NCI-H345 treated with DMSO at 0.1 percent for 48 hours (cell line): Measurements from ENCODE around the gene MDH1B.
"Not testable (repeated sequence)": the region's sequence is repeated elsewhere in the genome, so short reads cannot be mapped to it uniquely, and the experiment has no call there.

Source experiments
- DNase-seq: peaks from one replicate; lab custom pipeline; 2025; ENCODE audit not compliant: unreplicated experiment; lab: John Stamatoyannopoulos, UW

MDH1B gene

GRCh38 chr2:206765242-206766056, at the start of gene MDH1B, which contains the start of gene FASTKD2:
MDH1B (minus strand) TSS chr2:206765328; CDS start chr2:206765271, 57 bp downstream.
FASTKD2 (plus strand) TSS chr2:206765606; CDS start chr2:206766694, 1,088 bp downstream.
- peak; percentile 96 for DNase-seq

- no peak for DNase-seq
Measured at GRCh38 chr2:206814498-206814897, 49.4 kb upstream of the MDH1B start.

- DNase-seq, result not testable (repeated sequence)
Measured at GRCh38 chr2:206812471-206812870, 47.3 kb upstream of the MDH1B start.

GRCh38 chr2:206807624-206808023, 42.5 kb upstream of the MDH1B start:
- not testable (repeated sequence) for DNase-seq

GRCh38 chr2:206805887-206806607, 40.9 kb upstream of the MDH1B start:
- no peak for DNase-seq

- DNase-seq, result no peak
Measured at GRCh38 chr2:206804326-206804725, 39.2 kb upstream of the MDH1B start.

GRCh38 chr2:206802654-206803514, 37.8 kb upstream of the MDH1B start:
- no peak for DNase-seq

GRCh38 chr2:206801418-206802189, 36.5 kb upstream of the MDH1B start:
- no peak for DNase-seq

GRCh38 chr2:206800506-206801417, 35.6 kb upstream of the MDH1B start:
- DNase-seq, result peak; percentile 14

- no peak for DNase-seq
Measured at GRCh38 chr2:206799083-206799482, 34.0 kb upstream of the MDH1B start.

- no peak for DNase-seq
Measured at GRCh38 chr2:206798000-206798399, 32.9 kb upstream of the MDH1B start.

- DNase-seq, result no peak
Measured at GRCh38 chr2:206797376-206797775, 32.2 kb upstream of the MDH1B start.

GRCh38 chr2:206792645-206793044, 27.5 kb upstream of the MDH1B start:
- DNase-seq, result no peak

GRCh38 chr2:206790311-206790935, 25.3 kb upstream of the MDH1B start:
- no peak for DNase-seq

- DNase-seq, result no peak
Measured at GRCh38 chr2:206784559-206785353, 19.6 kb upstream of the MDH1B start.

- no peak for DNase-seq
Measured at GRCh38 chr2:206783718-206784117, 18.6 kb upstream of the MDH1B start.

- DNase-seq, result no peak
Measured at GRCh38 chr2:206780671-206781070, 15.5 kb upstream of the MDH1B start.

- no peak for DNase-seq
Measured at GRCh38 chr2:206776432-206776831, 11.3 kb upstream of the MDH1B start.
